ENCODE data around the gene PSORS1C1. TPM values are rescaled to one million over a fixed set of nuclear protein-coding genes. Genes with fewer than 3 reads are reported as not detected.
A peak's percentile ranks its signal among the peaks of the same experiment; 100 is the strongest.

The PSORS1C1 gene
- total and polyA plus RNA-seq, 4 experiments from 2014 or later = 0.60 TPM; not detected in 3

DNA sequence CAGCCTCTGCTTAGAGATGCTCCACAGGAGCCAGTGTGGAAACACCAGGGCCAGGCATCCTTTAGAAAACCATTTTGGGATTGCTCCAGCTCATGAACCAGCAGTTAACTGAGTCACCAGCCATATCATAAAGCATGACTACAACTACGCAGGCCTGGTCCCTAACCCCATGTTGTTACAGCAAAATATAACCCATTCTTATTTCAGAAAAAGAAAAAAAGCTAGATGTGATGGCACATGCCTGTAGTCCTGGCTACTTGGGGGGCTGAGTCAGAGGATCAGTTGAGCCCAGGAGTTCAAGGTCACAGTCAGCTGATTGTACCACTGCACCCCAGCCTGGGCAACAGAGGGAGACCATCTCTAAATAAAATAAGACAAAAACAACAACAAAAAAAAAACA is 39.1 kb upstream of the PSORS1C1 start:
- H3K4me1 Mint-ChIP-seq = peaks cover 2 to 8% (median 6%) of the 10 kb centered on the region in 4 donors
- DNase-seq = no peak
- peaks cover 3% of the 10 kb centered on the region in 2 donors for H3K27me3 Mint-ChIP-seq
- Histone ChIP-seq H3K27me3 (ENCODE audit: insufficient read depth, low read length) (no peaks in the 10 kb centered on the region), H3K4me1 (ENCODE audit: insufficient read depth, low read length) (peaks cover 8% of the 10 kb centered on the region), H3K27ac (ENCODE audit: low read depth, low read length) (no peak overlapping the region), H3K36me3 (ENCODE audit: insufficient read depth, low read length) (no peaks in the 10 kb centered on the region), H3K9me3 (ENCODE audit: control insufficient read depth in 1 of 2, low read length in 2 of 2) (no peaks in the 10 kb centered on the region), H3K4me3 (ENCODE audit: low read length in 2 of 2) (no peak overlapping the region)
- ChIA-PET POLR2A (ENCODE audit: partially characterized antibody) (no interaction called here), CTCF (ENCODE audit: partially characterized antibody) (no interaction called here)
- H3K9me3 Mint-ChIP-seq = no peaks in the 10 kb centered on the region
- intact Hi-C loops (cut with micrococcal nuclease) = no loop called here
- H3K4me3 Mint-ChIP-seq = no peak overlapping the region
- H3K36me3 Mint-ChIP-seq = no peaks in the 10 kb centered on the region
- no peak overlapping the region for H3K27ac Mint-ChIP-seq

DNA sequence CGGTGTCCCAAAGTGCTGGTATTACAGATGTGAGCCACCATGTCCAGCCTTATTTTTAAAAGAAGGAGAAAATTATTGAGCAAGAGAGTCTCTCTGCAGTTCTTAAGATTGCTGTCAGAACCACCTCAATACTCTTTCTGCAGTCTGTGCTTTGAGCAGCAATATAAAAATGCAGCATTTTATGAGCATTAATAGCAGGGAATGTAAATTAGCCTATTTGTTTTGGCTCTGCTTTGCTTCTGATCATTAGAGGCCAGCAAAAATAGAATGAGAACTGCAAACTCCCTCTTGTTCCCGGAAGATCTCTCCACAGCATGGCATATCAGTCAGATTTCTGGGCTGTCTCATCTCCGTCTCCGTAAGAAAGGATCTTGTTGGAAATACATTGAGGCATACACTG is 38.0 kb upstream of the PSORS1C1 start:
- no peaks in the 10 kb centered on the region for H3K36me3 Mint-ChIP-seq
- Histone ChIP-seq H3K9me3 (ENCODE audit: control insufficient read depth in 1 of 2, low read length in 2 of 2) (no peaks in the 10 kb centered on the region), H3K36me3 (ENCODE audit: insufficient read depth, low read length) (no peaks in the 10 kb centered on the region), H3K4me3 (ENCODE audit: low read length in 2 of 2) (no peak overlapping the region), H3K4me1 (ENCODE audit: insufficient read depth, low read length) (peaks cover 8% of the 10 kb centered on the region), H3K27ac (ENCODE audit: low read depth, low read length) (no peak overlapping the region), H3K27me3 (ENCODE audit: insufficient read depth, low read length) (no peaks in the 10 kb centered on the region)
- peaks cover 3 to 4% of the 10 kb centered on the region in 2 donors for H3K27me3 Mint-ChIP-seq
- no peak overlapping the region for H3K4me3 Mint-ChIP-seq
- no peak for DNase-seq
- H3K4me1 Mint-ChIP-seq = peaks cover 2 to 8% (median 6%) of the 10 kb centered on the region in 4 donors
- H3K27ac Mint-ChIP-seq = no peak overlapping the region
- intact Hi-C loops (cut with micrococcal nuclease) = no loop called here
- H3K9me3 Mint-ChIP-seq = no peaks in the 10 kb centered on the region
- CTCF ChIA-PET (ENCODE audit: partially characterized antibody) = interaction anchor here (3.5 kb wide), 1 partner anchor 11 kb away, joined by 14 read pairs; no protein-coding TSS in a partner anchor
- POLR2A ChIA-PET (ENCODE audit: partially characterized antibody) = no interaction called here

- Mint-ChIP-seq H3K4me1 (peaks cover 2 to 8% (median 6%) of the 10 kb centered on the region in 4 donors), H3K9me3 (no peaks in the 10 kb centered on the region), H3K27ac (peak overlapping the region in 2 of 7 donors; percentile 11 to 64), H3K27me3 (peaks cover 3 to 4% of the 10 kb centered on the region in 2 donors), H3K36me3 (no peaks in the 10 kb centered on the region), H3K4me3 (peak overlapping the region; percentile 41 to 77 (median 64))
- CTCF ChIA-PET (ENCODE audit: partially characterized antibody) = interaction anchor here (0.6 to 3.6 kb wide), 47 partner anchors 7 to 669 kb away, joined by 3 to 49 read pairs (median 5); partner anchors contain the start of genes C6orf15, CDSN, DDR1 and PSORS1C1
- H3K27me3 ChIP-seq (ENCODE audit: insufficient read depth, low read length) = no peaks in the 10 kb centered on the region
- peak; percentile 66 to 71 (median 68) for DNase-seq
- no peaks in the 10 kb centered on the region for H3K9me3 ChIP-seq (ENCODE audit: control insufficient read depth in 1 of 2, low read length in 2 of 2)
- H3K4me1 ChIP-seq (ENCODE audit: insufficient read depth, low read length) = peaks cover 8% of the 10 kb centered on the region
- H3K27ac ChIP-seq (ENCODE audit: low read depth, low read length) = no peak overlapping the region
- intact Hi-C loops (cut with micrococcal nuclease) = loop anchor here (2.0 to 10.0 kb wide), 2 partner anchors 35 to 625 kb away; partner anchors contain the start of gene PSORS1C1
- no peaks in the 10 kb centered on the region for H3K36me3 ChIP-seq (ENCODE audit: insufficient read depth, low read length)
- POLR2A ChIA-PET (ENCODE audit: partially characterized antibody) = interaction anchor here (1.1 to 2.0 kb wide), 4 partner anchors 11 to 166 kb away, joined by 3 to 21 read pairs (median 5); partner anchors contain the start of genes PSORS1C1 and VARS2
- H3K4me3 ChIP-seq (ENCODE audit: low read length in 2 of 2) = no peak overlapping the region
Observed at GRCh38 chr6:31079656-31080261, 34.8 kb upstream of the PSORS1C1 start.

DNA sequence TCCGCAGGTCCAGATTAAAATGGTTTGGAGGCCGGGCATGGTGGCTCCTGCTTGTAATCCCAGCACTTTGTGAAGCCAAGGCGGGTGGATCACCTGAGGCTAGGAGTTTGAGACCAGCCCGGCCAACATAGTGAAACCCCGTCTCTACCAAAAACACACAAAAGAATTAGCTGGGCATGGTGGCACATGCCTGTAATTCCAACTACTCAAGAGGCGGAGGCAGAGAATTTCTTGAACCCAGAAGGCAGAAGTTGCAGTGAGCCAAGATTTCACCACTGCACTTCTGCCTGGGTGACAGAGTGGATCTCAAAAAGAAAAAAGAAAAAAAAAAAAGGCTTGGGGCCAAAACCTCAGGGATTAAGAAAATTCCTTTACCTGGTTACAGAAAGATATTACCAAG is 32.7 kb upstream of the PSORS1C1 start:
- Mint-ChIP-seq H3K4me3 (no peak overlapping the region), H3K36me3 (no peaks in the 10 kb centered on the region), H3K27ac (no peak overlapping the region), H3K4me1 (peaks cover 3 to 8% (median 8%) of the 10 kb centered on the region in 4 donors), H3K9me3 (no peaks in the 10 kb centered on the region), H3K27me3 (peaks cover 3 to 4% of the 10 kb centered on the region in 2 donors)
- Histone ChIP-seq H3K4me1 (ENCODE audit: insufficient read depth, low read length) (peaks cover 8% of the 10 kb centered on the region), H3K4me3 (ENCODE audit: low read length in 2 of 2) (no peak overlapping the region), H3K9me3 (ENCODE audit: control insufficient read depth in 1 of 2, low read length in 2 of 2) (no peaks in the 10 kb centered on the region), H3K27ac (ENCODE audit: low read depth, low read length) (no peak overlapping the region), H3K36me3 (ENCODE audit: insufficient read depth, low read length) (no peaks in the 10 kb centered on the region), H3K27me3 (ENCODE audit: insufficient read depth, low read length) (no peaks in the 10 kb centered on the region)
- ChIA-PET POLR2A (ENCODE audit: partially characterized antibody) (interaction anchor here (0.8 kb wide), 1 partner anchor 13 kb away, joined by 4 read pairs; no protein-coding TSS in a partner anchor), CTCF (ENCODE audit: partially characterized antibody) (interaction anchor here (0.8 to 7.3 kb wide), 7 partner anchors 12 to 168 kb away, joined by 3 to 62 read pairs (median 6); partner anchors contain the start of genes C6orf15 and PSORS1C1)
- intact Hi-C loops (cut with micrococcal nuclease) = loop anchor here (10.0 kb wide), 1 partner anchor 627 kb away; no protein-coding TSS in a partner anchor
- DNase-seq = no peak

GRCh38 chr6:31083742-31084354 is 30.8 kb upstream of the PSORS1C1 start:
- ChIA-PET CTCF (ENCODE audit: partially characterized antibody) (interaction anchor here (0.8 to 7.3 kb wide), 6 partner anchors 9 to 254 kb away, joined by 3 to 62 read pairs (median 4); partner anchors contain the start of genes C6orf15 and PSORS1C1), POLR2A (ENCODE audit: partially characterized antibody) (interaction anchor here (0.6 to 1.0 kb wide), 2 partner anchors 9 to 408 kb away, joined by 3 to 4 read pairs; no protein-coding TSS in a partner anchor)
- Mint-ChIP-seq H3K4me1 (peaks cover 11 to 18% (median 14%) of the 10 kb centered on the region in 4 donors), H3K36me3 (no peaks in the 10 kb centered on the region), H3K4me3 (no peak overlapping the region), H3K9me3 (no peaks in the 10 kb centered on the region), H3K27me3 (peaks cover 3 to 7% of the 10 kb centered on the region in 2 donors), H3K27ac (no peak overlapping the region)
- intact Hi-C loops (cut with micrococcal nuclease) = loop anchor here (10.0 kb wide), 1 partner anchor 629 kb away; no protein-coding TSS in a partner anchor
- H3K9me3 ChIP-seq (ENCODE audit: control insufficient read depth in 1 of 2, low read length in 2 of 2) = no peaks in the 10 kb centered on the region
- no peaks in the 10 kb centered on the region for H3K36me3 ChIP-seq (ENCODE audit: insufficient read depth, low read length)
- H3K4me1 ChIP-seq (ENCODE audit: insufficient read depth, low read length) = peaks cover 12% of the 10 kb centered on the region
- H3K27me3 ChIP-seq (ENCODE audit: insufficient read depth, low read length) = no peaks in the 10 kb centered on the region
- H3K27ac ChIP-seq (ENCODE audit: low read depth, low read length) = no peak overlapping the region
- DNase-seq = peak in 4 of 5 donors; percentile 17 to 51 (median 28)
- H3K4me3 ChIP-seq (ENCODE audit: low read length in 2 of 2) = no peak overlapping the region

DNA sequence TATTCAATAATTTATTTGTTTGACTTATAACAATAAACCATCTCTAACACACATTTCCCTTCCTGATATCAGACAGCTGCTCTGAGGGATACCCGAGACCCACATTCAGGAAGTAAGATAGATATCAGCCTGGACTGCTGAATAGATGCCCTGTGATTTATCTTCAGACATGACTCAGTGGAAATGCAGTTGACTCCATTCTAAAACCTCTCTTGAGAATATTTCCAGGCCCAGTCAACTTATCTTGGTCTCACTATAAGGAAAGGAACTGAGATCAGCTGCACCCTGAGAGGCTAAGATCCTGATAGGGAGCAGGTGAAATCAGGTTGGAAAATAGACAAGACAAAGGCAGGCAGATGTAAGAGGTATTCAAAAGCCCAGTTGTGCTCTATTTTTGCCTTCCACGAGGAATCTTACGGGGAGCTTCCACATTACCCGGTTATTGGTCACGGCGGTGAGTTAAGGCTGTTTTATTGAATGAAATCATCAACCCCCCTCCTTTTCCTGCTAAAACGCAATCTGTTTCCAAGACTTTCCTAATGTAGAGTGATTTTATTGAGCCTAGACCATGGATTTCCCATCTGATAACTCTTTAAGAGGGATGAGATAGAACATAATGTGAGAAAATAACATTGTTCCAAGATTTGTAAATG is 27.7 kb upstream of the PSORS1C1 start:
- Histone ChIP-seq H3K27ac (ENCODE audit: low read depth, low read length) (no peak overlapping the region), H3K4me1 (ENCODE audit: insufficient read depth, low read length) (peaks cover 14% of the 10 kb centered on the region), H3K36me3 (ENCODE audit: insufficient read depth, low read length) (no peaks in the 10 kb centered on the region), H3K4me3 (ENCODE audit: low read length in 2 of 2) (no peak overlapping the region), H3K9me3 (ENCODE audit: control insufficient read depth in 1 of 2, low read length in 2 of 2) (no peaks in the 10 kb centered on the region), H3K27me3 (ENCODE audit: insufficient read depth, low read length) (no peaks in the 10 kb centered on the region)
- intact Hi-C loops (cut with micrococcal nuclease) = loop anchor here (1.0 to 10.0 kb wide), 9 partner anchors 18 to 632 kb away; partner anchors contain the start of genes IER3 and PSORS1C1
- H3K9me3 Mint-ChIP-seq = no peaks in the 10 kb centered on the region
- ChIA-PET POLR2A (ENCODE audit: partially characterized antibody) (interaction anchor here (0.6 to 1.8 kb wide), 7 partner anchors 9 to 364 kb away, joined by 3 to 5 read pairs (median 4); partner anchors contain the start of genes PSORS1C1 and VARS2), CTCF (ENCODE audit: partially characterized antibody) (interaction anchor here (0.6 to 7.3 kb wide), 51 partner anchors 8 to 554 kb away, joined by 3 to 62 read pairs (median 5); partner anchors contain the start of genes C6orf15, CDSN, IER3 and PSORS1C1)
- no peaks in the 10 kb centered on the region for H3K36me3 Mint-ChIP-seq
- no peak overlapping the region for H3K27ac Mint-ChIP-seq
- no peak overlapping the region for H3K4me3 Mint-ChIP-seq
- DNase-seq = no peak
- peaks cover 0 to 4% of the 10 kb centered on the region in 2 donors for H3K27me3 Mint-ChIP-seq
- peaks cover 8 to 20% (median 15%) of the 10 kb centered on the region in 4 donors for H3K4me1 Mint-ChIP-seq
